GDM1 (cell line): ENCODE measurements around the gene AUH.

Source experiments
- DNase-seq: peaks from one replicate; lab custom pipeline; 2025; lab: John Stamatoyannopoulos, UW

The AUH gene

DNA sequence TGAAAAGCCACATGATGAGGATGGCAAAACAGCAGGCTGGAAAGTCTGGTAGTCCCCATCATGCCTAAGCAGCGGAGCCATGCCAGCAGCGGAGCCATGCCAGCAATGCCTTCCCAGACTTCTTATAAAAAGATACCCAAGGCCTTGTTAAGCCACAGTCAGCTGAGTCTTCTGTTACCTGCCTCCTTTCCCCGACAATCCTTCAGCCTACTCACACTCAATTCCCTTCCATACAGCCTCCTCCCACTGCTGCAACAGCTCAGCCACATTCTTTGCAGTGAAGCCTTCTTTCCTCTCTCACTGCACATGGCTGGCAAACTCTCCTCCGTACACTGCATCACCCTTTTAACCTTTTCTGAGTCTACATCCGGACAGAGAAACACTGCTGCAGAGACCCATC lies 114.9 kb downstream of the AUH start:
- no peak for DNase-seq

DNA sequence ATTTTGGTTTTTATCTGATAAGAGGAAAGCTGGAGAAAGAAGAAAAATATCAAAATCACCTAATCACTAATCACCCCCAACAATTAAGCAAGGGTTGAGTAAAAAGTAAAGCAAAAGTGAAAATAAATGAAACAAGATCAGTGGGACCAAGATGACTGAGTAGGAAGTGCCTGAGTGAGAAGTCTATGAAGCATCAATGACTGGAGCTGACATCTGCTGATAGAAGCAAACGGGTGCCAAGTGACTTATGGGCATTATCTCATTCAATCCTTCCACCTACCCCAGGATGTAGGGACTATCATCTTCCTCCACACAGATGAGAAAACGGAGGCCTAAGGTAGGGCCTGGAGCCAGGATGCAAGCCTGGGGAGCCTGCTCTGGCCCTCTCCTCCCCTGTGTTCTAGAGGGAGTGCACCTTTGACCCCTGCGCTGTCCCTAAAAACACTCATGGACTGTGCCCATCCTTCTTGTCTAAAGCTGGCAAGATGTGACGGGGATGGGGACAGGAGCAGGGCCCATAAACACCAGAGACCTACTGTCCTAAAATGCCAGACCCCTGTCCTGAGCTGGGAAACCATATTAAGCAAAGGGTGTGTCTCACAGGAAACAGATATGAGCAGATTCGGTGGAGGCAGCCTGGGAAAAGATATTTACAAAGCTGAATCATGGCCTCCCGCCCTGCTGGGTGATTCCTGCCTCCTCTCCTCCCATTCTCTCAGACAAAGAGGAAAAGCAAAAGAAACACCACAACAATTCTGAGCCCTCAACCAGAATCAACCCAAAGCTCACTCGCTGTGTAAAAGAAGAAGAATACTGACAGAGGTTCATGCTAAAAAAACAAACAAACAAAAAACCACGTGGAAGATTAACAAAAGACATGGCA lies 116.0 kb downstream of the AUH start:
- no peak for DNase-seq

DNA sequence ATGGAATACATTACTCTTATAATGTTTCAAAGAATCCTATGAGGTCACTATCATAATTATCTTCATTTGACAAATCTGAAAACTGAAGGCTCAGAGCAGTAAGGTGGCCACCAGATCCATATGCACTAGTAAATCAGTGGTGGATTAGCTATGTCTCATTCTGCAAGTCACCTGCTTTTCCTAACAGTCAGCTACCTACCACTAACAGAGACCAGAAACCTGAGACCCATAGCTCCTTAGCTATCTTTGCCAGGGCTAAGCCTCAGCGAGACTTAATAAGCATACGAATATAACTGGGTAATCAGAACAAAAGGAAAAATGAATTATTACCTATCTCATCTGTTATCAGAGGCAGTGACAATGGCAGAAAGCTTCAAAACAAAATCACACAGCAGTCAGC lies 118.7 kb downstream of the AUH start:
- DNase-seq: no peak

DNA sequence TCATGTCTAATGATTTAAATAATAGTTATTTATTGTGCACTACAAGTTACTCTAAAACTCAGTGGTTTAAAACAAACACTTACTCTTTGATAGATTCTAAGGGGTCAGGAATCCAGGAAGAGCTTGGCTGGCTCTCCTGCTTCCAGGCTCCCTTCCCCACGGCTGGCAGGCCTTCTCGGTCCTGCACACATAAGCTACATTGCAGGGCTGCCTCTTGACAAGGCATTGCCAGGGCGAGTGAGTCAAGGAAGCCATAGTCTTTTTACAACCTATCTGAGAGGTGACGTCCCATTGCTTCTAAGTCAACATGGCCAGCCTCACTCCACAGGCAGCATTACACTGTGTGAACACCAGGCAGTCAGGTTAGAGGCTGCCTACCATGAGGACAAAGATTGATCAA lies 119.8 kb downstream of the AUH start:
- DNase-seq: no peak

DNA sequence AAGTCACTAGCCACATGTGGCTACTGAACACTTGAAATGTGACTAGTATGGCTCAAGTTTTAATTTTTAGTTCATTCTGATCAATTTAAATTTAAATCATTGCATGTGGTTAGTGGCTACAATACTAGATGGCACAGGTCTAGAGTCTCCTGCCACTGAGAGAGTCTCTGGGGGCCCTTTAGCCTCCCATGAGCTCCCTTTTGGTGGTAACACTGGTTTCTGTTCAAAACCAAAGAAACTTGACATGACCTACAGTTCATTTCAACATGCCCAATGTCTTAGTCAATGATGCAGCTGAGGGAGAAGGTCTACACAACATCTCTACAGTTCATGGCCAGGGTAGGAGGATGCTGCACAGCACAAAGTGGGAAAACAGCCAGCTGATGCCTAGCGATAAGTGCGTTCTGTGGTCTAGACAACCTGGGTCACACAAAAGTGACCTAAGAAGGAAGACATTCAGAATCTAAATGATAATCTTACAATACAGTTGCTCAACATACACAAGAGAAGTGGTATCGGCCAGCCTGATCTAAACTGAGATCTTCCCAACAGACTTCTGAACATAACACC lies 121.0 kb downstream of the AUH start:
- no peak for DNase-seq

DNA sequence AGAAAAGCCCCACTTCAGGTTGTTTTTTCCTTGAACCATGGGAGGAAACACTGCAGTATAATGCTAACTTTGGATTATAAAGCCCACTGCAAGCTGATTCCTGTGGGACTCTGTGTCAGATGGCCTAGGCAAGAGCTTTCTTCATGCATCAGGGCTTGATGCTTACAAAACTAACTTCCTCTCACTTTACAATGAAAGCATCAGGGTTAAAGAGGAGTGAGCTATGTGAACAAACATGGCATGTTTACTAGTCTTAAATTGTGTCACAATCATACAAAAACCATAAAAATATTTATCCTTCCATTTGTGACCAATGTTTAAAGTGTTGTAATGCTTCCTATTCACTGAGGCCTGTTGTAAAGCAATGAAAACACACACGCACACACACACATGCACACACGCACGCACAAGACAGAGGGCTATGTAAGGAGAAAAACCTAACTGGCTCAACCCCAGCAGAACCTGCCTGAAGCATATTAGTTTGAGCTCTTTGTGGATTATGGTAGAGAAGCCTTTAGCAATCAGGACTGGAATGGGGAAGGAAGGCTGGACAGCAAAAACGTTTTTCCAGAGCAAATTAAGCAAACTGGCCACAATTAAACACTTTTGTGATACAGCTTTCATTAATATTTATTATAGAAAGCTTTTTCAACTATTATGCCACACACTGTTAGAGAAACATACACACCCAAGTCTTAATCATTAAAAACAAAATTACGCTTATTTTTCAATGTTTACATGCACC lies 122.2 kb downstream of the AUH start:
- no peak for DNase-seq

DNA sequence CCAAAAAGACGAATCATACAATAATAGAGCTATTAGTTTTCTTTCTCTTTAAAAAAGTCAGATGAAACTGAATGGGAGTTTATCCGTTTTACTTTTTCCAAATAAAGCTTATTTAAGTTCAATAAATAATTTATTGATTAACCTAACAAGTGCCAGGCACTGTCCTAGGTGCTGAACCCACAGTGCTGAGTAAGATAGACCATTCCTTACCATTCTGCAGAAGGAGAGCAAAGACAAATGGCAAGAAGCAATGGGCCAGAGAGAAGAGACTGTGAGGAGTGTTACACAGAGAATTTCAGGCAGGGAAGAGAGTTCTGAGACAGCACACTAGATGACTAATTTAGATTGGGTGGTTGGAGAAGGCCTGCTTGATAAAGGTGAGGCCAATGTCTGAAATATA lies 127.2 kb downstream of the AUH start:
- DNase-seq: no peak

DNA sequence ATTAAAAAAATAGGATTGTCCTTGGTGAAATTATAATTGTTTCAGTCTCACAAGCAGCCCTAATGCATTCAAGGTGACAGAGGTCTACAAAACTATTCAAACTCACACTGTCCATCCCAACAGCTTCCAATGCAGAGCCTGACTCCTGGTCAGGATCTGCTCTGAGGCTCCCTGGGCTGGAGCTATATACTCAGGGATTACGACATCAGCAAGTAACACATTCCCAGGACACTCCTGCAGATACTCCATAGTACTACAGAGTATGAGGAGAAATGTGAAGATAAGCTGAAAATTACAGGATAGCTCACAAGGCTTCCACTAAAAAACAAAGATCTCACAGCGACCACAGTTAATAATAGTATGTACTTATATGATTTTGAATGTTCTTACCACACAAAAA lies 130.1 kb downstream of the AUH start:
- no peak for DNase-seq

DNA sequence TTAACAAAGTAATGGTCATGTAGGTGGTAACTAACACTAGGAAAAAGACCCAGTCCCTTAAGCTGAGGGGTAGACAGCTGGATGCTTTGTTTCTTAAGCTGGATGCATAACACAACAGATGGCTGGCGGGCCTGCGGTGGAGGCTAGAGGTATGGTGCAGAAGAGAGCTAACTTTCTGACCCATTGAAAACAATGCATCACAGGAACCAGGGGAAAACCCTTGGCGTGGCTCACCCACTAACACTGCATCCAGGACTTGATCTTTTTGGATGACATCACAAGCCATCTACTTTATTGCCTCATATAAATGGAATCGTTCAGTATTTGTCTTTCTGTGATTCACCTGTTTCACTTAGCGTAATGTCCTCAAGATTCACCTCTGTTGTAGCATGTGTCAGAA lies 138.7 kb downstream of the AUH start:
- DNase-seq: no peak

DNA sequence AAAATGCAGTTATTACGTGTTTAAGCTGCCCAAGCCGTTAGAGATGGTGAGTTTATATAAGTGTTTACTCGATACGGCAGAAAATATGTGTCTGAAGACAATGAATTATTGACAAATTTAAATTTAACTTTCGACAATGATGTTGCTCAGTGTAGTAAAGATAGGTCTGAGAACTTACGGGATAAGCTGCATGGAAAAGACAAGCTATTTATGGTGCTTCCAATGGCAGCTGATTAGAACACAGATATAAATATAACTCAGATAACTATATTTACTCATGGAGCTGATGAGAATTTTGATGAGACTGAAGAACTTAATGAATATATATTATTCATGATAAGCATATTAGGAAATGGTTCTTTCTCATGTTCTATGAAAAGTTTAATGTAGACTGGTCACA lies 139.3 kb downstream of the AUH start:
- no peak for DNase-seq

DNA sequence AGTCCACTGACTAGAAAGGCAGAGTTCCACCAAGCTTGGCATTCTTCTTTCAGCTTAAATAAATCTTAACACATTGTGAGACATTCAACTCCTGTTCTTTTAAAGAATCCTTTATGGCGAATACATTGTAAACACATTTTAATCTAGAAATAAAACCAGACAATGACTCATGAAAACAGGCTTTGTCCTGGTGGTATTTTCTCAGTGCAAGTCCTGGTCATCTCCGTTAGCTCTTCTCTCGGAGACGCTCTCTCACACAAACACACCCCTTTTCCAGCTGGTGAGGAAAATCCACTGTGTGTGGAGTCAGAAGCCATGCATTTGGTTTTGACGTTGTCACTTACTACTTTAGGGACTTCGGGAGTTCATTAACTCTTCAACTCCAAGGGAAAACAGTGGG lies 140.4 kb downstream of the AUH start:
- no peak for DNase-seq

DNA sequence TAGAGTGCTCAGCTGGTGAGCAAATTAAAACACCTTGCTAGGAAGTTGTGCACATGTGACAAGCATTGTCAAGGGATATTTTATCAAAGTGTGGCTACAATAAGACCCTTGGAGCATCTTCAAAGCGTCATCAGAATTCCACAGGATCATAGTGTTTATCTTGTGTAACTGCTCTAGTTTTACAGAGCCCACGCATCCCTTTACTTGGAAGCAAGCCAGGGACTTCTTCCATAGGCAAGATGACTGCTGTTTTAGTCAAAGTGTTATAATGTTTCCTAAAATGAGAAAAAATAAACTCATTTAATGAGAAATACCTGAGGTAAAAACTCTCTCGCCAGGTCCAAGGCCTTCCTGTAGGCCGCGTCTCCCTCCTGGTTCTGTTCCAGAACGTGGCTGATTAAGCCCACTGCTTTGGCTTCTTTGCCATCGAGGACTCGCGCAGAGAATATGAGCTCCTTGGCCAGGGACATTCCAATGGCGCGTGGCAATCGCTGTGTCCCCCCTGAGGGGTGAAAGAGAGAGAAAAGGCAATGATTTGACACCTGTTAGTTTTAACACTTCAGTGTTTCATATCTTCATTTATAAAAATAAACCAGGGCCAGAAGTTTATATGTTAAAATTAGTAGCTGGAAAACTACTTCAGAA lies 141.1 kb downstream of the AUH start:
- DNase-seq: no peak

DNA sequence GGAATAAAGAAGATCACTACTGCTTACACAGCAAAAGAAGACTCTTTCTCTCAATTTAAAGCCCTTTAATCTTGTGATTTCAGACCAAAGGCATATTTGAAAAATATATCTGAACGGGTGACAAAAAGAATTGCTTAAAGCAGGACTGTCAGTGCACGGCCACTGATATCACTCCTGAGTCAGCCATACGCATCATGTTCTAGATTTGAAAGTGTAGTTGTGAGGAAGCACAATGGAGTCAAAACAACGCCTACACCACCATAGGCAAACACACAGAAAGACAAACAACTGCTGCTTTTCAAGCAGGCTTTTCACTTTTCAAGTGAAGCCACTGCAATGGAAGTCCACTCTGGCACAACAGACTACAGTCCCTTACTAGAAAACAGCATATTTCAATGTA lies 141.7 kb downstream of the AUH start:
- no peak for DNase-seq

DNA sequence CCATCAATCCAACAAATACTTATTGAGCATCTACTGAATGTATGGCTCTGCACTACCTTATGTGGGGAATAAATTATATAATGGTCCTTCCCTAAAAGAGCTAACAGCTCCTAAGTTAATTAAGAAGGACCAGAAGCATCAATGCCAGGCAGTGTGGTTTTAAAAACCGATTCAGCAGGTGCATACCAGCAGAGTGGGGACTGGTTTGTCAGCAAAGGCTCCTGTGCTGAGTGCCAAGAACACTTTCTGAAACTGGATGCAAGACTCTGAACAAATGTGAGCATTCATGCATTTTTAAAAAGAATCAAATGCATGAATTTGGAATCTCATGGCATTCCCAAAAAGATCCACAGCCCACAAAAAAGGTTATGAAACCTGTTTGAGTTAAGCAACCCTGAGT lies 142.2 kb downstream of the AUH start:
- no peak for DNase-seq

DNA sequence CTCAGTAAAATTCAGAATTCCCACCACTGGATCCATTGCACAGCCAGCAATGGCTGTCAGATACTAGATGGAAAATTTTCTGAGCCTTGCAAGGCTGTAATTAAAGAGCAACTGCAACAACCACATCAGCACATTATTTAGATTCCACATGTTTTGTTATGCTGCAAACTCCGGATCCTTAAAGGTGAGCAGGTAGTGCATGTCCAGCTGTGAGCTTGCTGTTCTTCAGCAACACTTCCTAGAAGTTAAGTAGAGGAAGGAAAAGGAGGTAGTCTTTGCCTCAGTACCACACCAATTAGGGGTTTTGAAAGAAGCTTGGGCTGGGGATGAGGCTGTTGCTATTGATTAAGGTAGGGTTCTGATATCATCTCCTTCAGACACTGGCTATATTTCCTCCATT lies 144.3 kb downstream of the AUH start:
- DNase-seq: no peak

DNA sequence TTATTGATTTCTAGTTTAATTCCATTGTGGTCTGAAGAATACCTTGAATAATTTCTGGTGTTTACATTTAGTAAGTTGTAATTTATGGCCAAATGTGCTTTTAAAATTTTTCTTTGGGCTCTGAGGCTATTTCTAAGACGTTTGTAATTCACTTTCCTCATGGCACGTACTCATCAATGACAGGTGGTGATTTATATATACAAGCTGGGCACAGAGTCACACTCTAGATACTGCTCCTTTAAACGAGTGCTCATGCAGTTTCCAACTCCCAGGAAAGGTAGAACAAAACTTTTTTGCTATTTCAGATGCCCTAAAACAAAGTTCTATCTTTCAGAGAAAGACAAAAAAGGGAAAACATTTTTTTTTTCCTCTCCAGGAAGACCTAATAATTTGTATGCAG lies 146.9 kb downstream of the AUH start:
- no peak for DNase-seq

DNA sequence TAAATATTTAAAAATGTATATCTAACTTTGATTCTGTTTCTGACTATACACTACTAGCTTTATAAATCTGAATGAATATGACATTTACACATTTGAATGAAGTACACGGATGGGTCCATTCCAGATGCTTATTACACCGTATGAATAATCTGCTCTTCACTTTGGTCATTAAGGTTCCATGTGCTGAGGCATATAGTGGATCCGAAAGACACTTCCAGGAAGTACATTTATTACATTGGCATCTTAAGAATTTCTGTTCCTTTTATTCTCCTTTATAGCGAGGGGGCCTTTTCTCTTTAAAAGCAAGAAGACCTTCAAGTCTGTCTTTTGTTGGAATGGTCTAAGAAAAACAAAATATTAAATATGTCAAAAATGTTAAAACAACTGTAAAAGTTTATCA lies 147.6 kb downstream of the AUH start:
- no peak for DNase-seq

DNA sequence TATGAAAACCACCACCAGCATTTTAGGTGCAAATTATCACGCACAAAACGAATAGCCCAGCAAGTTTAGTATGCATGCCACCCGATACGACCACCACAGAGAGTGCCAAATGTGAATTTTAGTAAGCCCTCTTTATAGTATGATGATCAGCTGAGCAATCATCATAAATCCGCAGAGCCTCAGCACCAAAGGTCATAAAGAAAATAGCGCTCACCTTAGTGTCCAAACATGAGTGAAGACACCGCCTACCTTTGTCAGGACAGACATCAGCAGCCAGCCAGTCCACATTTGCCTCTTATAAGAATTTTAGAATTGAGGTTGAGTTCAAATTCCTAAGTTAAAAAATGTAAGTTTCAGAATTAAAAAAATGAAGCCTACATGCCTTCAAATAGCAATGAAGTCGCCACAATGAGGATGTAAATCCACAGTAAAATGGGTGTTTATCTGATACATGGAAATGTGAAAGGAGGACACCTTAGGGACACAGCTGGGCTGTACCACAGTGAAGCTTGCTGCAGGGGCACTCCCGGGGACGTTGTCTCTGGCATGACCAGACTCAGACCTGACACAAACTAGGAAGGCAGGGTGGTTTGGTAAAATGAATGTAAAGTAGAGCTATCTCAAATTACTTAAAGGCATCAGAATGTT lies 149.0 kb downstream of the AUH start:
- no peak for DNase-seq

DNA sequence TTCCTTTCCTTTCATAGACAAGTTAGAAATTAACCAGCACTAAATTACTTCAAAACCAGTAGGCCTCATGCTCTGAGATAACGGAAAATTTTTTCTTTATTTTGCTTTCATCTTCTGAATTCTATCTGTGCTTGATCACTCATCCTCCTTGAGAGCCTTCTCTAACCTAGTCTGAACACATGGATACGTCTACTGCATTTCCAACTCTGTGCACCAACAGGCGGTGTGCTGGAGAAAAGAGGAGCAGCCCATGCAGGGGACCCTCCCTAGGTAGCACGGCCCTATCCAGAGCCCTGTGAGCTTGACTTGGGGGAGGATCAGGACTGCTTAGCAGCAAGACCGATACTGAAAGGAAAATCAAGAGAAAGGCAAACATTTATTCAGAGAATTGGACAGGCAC lies 149.8 kb downstream of the AUH start:
- no peak for DNase-seq

DNA sequence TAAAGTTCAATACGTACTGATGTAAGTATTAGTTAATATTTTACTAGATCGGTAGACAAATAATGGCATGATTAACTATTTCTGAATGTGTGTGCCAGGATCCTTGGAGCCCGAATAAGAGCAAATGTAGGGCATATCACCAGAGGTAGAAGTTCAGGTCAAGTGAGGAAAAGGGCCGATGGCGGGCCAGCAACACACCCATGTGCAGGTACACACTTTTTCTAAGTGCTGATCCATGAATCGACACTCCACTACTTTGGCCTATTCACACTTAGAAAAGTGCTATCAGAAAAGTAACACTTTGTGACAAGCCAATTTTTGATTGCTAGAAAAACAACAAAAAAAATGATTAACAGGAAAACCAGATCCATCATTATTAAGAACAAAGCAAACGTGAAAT lies 150.3 kb downstream of the AUH start:
- no peak for DNase-seq

DNA sequence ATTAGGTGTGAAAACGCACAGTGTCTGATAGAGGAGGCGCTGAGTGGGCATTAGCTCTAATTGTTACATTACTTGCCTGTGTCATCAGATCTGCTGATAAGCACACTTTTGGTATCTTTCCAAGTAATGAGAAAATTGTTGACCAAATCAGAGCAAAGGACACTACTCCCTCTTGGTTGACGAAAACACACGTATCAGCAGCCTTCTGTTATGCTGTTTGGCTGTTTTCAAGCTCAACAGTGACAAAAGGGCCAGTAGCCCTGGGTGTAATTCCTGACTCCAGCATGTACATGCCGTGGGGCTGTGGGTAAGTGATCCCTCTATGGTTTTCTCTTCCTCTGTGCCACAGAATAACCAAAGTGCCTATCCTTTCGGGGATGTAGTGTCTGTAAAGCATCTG lies 151.4 kb downstream of the AUH start:
- DNase-seq: no peak

DNA sequence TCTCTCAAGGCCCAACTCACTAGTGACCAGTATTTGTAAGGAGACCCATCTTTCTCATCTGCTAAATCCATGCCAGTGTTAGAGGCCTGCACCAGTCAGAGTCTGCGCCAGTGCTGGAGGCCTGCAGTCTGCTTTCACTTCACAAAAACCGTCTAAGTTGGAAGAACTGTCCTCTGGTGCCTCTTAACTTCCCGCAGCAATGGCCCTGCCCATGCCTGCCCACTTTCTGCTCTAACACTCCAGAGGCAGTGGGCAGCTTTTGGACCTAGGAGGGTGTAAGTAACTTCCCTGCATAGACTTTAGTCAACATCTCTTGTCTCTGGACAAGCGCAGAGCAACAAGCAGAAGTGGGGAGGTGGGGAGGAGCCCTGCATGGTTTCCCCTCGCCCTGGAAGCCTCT lies 152.9 kb downstream of the AUH start:
- DNase-seq: no peak
